ENCODE results near the gene FAM177A1. TPM values are rescaled to one million over a fixed set of nuclear protein-coding genes. Genes with fewer than 3 reads are reported as not detected.
A peak's percentile ranks its signal among the peaks of the same experiment; 100 is the strongest.
"Not testable (repeated sequence)": the region's sequence is repeated elsewhere in the genome, so short reads cannot be mapped to it uniquely, and the experiment has no call there.

The FAM177A1 gene
- 48.2 TPM for total RNA-seq

- ATAC-seq, result peak; percentile 93
- peak; percentile 99 for DNase-seq (ENCODE audit: low spot score)
These were observed at the start of gene FAM177A1 for GRCh38 chr14:35046048-35046750. Gene FAM177A1, plus strand, starts transcription at chr14:35046272. Its CDS starts 192 bp downstream, at chr14:35046464.

- no peak for ATAC-seq
- no peak for DNase-seq (ENCODE audit: low spot score)
These were observed 48.3 kb upstream of the FAM177A1 start for GRCh38 chr14:34997762-34998161.

GRCh38 chr14:34999500-34999899 is 46.6 kb upstream of the FAM177A1 start:
- DNase-seq (ENCODE audit: low spot score) (no peak), ATAC-seq (peak; percentile 79)

GRCh38 chr14:35001621-35002020 is 44.5 kb upstream of the FAM177A1 start:
- ATAC-seq, result no peak
- DNase-seq (ENCODE audit: low spot score), result no peak

- DNase-seq (ENCODE audit: low spot score) (no peak), ATAC-seq (no peak)
These were observed 41.2 kb upstream of the FAM177A1 start for GRCh38 chr14:35004839-35005238.

GRCh38 chr14:35016568-35016967 is 29.5 kb upstream of the FAM177A1 start:
- no peak for DNase-seq (ENCODE audit: low spot score)
- no peak for ATAC-seq

- no peak for DNase-seq (ENCODE audit: low spot score)
- no peak for ATAC-seq
These were observed 25.4 kb upstream of the FAM177A1 start for GRCh38 chr14:35020713-35021112.

- ATAC-seq (no peak), DNase-seq (ENCODE audit: low spot score) (no peak)
These were observed 17.6 kb upstream of the FAM177A1 start for GRCh38 chr14:35028435-35028834.

GRCh38 chr14:35032562-35032961 is 13.5 kb upstream of the FAM177A1 start:
- ATAC-seq (no peak), DNase-seq (ENCODE audit: low spot score) (no peak)

GRCh38 chr14:35034440-35034833 is 11.6 kb upstream of the FAM177A1 start:
- no peak for DNase-seq (ENCODE audit: low spot score)
- peak; percentile 67 for ATAC-seq

GRCh38 chr14:35034944-35035554 is 11.0 kb upstream of the FAM177A1 start:
- DNase-seq (ENCODE audit: low spot score) (peak; percentile 59), ATAC-seq (peak; percentile 86)

GRCh38 chr14:35038312-35038711 is 7.8 kb upstream of the FAM177A1 start:
- ATAC-seq, result not testable (repeated sequence)

GRCh38 chr14:35042632-35043031 is 3.4 kb upstream of the FAM177A1 start:
- no peak for ATAC-seq

More at GRCh38 chr14:35038312-35038711, 7.8 kb upstream of the FAM177A1 start:
- DNase-seq (ENCODE audit: low spot score), result not testable (repeated sequence)

GRCh38 chr14:35043046-35043445 is 3.0 kb upstream of the FAM177A1 start:
- DNase-seq (ENCODE audit: low spot score) (no peak), ATAC-seq (no peak)

More at GRCh38 chr14:35042632-35043031, 3.4 kb upstream of the FAM177A1 start:
- no peak for DNase-seq (ENCODE audit: low spot score)

GRCh38 chr14:35044939-35045797 is 904 bp upstream of the FAM177A1 start:
- ATAC-seq, result no peak
- no peak for DNase-seq (ENCODE audit: low spot score)

GRCh38 chr14:35045798-35046047 is 349 bp upstream of the FAM177A1 start:
- DNase-seq (ENCODE audit: low spot score) (no peak), ATAC-seq (no peak)

GRCh38 chr14:35046751-35047536 is 872 bp downstream of the FAM177A1 start:
- ATAC-seq (peak; percentile 36), DNase-seq (ENCODE audit: low spot score) (peak; percentile 70)

- ATAC-seq, result no peak
These were observed 2.0 kb downstream of the FAM177A1 start for GRCh38 chr14:35047976-35048513.

GRCh38 chr14:35050652-35051051 is 4.6 kb downstream of the FAM177A1 start:
- DNase-seq (ENCODE audit: low spot score), result peak; percentile 57
- ATAC-seq, result peak; percentile 41

More at GRCh38 chr14:35047976-35048513, 2.0 kb downstream of the FAM177A1 start:
- no peak for DNase-seq (ENCODE audit: low spot score)

GRCh38 chr14:35051796-35052195 is 5.7 kb downstream of the FAM177A1 start:
- no peak for ATAC-seq
- no peak for DNase-seq (ENCODE audit: low spot score)

GRCh38 chr14:35052637-35053036 is 6.6 kb downstream of the FAM177A1 start:
- no peak for ATAC-seq

More at GRCh38 chr14:35052637-35053036, 6.6 kb downstream of the FAM177A1 start:
- no peak for DNase-seq (ENCODE audit: low spot score)
